ENCODE measurements around the gene CCNY.

CCNY gene

DNA sequence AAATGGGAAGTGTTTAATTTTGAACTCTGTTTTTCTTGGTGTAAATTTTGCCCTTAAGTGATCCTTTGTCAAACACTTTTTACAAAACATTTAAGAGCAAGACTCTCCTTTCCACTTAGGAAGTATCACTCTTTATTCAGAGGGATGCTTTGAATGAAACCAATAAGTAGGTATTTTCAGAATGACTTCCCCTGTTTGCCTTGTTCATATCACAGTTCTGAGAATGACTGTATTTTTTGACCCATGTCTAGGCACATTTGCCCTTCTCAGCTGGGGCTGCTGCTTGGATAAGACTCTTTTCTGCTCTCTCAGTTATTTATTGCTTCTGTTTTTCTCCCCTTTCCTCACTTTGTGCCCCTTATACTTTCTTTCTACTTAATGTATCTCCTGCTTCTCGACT, 98.2 kb downstream of the CCNY start:
- DNase-seq, result no peak

DNA sequence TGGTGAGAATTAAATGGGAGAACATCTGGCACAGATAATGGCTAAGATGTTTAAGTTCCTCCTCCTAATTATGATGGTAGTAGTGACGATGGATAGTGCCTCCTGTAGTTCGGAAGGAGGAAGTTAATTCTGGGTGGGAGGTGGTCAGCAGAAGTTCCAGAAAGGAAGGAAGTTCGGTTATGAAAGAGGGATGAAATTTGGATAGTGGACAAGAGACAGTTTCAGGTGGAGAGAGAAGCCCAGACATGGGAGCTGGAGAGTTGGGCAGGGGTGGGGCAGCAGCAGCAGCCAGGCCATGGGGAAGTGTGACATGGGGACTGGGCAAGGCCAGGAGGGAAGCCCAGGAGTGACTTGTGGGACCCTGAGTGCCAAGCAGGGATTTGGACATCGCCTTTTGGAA, 99.5 kb downstream of the CCNY start:
- DNase-seq, result no peak

DNA sequence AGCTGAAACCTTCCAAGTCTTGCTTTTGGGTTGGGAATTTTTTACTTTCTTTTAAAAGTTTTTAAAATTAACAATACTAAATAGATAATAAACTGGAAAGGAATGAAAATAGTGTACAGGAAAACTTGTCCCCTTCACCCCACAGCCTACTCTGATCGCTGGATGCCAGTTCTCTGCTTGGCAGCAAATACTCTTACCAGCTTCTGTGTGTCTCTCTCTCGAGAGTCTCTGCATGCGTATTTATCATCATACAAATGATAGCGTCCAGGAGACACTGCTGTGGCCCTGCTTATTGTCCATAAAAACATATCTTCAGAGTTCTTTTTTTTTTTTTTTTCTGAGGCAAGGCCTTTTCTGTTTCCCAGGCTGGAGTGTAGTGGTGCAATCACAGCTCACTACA, 101.5 kb downstream of the CCNY start:
- DNase-seq, result no peak

DNA sequence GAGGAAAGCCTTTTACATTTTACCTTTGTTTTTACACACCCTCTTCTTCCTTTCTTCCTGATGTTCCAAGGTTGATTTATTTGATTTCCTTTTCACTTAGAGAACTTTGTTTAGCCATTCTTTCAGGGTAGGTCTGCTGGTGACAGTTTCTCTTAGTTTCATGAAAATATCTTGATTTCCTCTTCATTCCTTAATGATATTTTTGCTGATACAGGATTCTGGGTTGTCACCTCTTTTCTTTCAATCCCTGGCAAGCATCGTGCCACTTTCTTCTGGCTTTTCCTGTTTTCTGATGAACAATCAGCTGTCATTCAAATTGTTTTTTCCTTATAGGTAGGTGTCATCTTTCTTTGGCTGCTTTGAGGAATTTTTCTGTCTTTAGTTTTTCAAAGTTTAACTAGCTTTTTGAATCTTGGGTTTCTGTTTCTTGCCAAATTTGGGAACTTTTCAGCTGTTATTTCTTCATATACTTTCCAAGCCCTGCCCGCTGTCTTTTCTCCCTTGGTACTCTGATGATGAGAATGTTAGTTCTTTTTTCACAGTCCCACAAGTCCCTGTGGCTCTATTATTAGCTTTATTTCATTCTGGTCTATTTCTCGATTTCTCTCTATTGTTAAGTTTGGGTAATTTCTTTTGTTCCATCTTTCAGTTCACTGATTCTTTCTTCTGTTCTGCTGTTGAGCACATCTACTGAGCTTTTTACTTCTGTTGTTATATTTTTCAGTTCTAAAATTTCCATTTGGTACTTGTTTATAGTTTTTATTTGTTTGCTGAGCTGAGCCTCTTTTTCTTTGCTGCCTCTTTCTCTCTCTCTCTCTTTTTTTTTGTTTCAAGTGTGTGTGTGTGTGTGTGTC, 102.6 kb downstream of the CCNY start:
- DNase-seq, result no peak

DNA sequence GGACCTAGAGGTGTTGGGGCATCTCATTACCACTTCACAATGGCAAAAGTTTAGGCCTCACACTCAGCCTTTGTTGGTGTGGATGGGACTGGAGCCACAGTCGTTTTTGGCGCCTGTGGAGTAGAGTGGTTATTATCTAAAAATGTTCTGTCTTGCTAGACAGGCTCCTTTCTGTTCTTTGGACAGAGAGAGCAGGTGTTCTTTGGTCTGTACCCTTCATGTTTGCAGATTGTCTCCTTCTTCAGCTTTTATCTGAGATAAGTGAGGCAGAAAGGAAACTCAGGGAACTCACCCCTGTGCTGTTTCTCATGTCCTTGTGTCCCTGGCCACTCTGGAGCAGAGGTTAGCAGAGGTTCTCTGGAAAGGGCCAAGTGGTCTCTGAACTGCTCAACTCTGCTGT, 103.7 kb downstream of the CCNY start:
- no peak for DNase-seq

DNA sequence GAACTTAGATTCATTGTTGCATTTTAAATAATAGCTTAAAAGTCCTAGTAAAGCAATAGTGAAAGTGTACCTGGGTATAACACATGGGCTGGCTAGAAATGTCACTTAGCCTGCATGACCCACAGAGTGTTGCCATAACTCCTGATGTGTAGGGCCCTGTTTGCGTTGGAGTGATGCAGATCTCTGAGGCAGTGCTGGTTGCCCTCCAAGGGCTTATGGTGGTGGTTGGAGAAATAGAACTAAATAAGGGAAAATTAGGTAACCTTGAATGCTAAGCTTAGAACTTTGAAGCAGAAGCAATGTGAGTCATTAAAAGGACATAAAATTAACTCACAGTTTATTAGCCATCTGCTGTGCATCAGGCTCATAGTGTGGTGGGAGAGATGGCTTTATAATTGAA, 105.7 kb downstream of the CCNY start:
- DNase-seq, result no peak

DNA sequence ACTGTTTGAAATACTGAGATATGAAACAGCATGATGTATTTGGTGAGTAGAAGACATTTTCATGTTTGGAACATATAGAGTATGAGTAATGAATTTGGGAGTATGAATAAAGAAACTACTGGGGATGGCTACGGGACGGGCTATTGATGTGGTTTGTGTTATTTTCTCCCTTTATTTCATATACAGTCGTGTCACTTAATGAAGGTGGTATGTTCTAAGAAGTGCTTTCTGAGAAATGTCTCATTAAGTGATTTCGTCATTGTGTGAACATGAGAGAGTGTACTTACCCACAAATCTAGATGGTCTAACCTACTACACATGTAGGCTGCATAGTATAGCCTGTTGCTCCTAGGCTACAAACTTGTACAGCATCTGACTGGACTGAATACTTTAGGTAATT, 106.3 kb downstream of the CCNY start:
- no peak for DNase-seq

DNA sequence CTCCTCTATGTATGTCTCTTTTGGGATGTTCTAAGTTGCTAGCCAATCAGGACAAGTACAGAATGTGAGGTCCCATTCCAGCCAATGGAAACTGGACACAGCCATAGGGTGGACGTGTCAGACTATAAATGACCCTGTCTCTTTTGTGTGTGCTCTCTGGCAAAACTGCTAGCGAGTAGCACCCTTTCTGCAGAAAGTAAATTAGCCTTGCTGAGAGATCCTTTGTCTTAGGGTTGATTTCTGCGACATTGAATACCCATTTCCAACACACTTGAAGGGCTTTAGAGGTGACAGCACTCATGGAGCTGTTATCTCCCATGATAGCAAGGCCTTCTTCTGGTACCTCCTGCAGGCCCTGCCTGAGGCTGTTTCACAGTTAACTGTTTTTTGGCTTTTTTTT, 107.5 kb downstream of the CCNY start:
- no peak for DNase-seq

DNA sequence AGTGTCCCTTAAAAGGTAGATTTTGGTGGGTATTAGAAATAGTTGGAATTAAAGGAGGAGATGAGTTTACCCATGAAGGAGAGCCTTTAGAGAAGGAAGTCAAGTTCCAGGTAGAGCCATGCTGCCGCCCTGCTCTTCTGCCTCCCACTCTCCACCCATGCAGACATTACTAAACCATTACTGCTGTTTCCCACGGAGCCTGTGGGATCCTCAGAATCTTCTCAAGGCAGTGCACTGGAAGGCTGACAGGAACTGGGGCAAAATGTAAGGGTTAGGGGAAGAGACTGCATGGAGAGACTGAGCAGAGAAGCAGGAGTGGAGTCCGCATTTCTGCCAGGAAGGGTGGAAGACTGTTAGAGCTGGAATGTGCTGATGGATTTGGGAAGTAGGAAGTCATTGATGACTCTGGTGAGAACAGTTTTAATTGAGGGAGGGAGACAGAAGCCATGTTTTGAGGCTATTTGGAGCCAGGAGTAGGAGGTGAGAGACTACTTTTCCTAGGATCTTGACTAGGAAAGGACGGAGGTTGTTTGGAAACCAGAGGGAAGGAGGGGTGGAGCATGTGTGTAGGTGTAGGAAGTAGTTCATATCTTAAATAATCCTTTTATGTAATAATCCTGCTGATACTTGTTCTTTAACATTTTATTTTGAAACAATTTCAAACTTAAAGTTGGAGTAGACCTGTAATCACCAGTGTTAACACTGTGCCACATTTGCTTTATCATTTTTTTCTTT, 109.0 kb downstream of the CCNY start:
- DNase-seq, result no peak

DNA sequence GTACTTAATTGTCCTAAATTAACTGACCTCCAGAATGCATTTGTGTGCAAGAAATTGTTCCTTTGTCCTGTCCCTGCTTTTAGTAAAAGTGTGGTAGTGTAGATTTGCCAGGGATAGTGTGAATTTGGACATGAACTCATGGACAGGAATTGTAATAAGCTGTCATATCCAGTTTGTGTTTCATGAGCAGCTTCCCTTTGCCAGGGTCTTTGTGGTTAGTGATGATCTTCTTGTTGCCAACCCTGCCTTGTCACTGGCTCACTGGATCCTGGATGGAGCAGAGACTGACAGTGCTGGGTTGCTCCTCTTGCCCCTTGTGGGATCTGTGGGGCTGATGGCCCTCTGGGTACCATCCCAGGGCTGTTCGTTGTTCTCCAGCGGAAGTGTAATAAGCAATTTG, 110.1 kb downstream of the CCNY start:
- DNase-seq, result no peak

DNA sequence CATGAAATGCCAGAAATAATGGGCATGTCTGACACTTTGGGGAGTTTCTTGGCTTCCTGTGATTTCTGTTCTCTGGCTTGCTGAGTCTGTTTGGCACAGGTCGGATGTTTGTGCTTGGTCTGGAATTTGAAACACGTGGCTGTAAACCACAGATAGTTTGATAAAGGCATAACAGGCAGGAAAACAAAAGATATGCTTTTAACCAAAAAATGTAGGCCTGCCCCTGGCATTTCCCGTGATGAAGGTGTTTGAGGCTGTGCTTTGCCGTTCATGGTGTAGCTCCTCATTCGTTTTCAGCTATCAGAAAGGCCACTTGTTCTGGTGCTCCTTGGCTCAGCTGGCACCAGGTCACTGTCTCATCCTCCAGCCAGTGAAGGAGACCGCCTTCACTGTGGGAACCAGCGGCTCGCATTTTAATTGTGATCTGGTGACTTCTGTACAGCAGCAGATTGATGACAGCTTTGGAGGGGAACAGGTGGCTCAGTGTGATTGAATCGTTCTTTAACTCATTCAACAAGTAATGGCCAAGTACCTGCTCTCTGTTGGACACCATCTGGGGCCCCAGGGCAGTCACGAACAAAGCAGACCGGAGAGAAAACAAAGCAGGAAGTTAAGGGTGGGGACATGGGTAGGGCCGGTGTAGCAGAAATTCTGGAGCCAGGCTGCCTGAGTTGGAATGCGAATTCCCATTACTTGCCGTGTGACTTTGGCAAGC, 111.5 kb downstream of the CCNY start:
- DNase-seq, result peak in 1 of 2 donors; percentile 17

DNA sequence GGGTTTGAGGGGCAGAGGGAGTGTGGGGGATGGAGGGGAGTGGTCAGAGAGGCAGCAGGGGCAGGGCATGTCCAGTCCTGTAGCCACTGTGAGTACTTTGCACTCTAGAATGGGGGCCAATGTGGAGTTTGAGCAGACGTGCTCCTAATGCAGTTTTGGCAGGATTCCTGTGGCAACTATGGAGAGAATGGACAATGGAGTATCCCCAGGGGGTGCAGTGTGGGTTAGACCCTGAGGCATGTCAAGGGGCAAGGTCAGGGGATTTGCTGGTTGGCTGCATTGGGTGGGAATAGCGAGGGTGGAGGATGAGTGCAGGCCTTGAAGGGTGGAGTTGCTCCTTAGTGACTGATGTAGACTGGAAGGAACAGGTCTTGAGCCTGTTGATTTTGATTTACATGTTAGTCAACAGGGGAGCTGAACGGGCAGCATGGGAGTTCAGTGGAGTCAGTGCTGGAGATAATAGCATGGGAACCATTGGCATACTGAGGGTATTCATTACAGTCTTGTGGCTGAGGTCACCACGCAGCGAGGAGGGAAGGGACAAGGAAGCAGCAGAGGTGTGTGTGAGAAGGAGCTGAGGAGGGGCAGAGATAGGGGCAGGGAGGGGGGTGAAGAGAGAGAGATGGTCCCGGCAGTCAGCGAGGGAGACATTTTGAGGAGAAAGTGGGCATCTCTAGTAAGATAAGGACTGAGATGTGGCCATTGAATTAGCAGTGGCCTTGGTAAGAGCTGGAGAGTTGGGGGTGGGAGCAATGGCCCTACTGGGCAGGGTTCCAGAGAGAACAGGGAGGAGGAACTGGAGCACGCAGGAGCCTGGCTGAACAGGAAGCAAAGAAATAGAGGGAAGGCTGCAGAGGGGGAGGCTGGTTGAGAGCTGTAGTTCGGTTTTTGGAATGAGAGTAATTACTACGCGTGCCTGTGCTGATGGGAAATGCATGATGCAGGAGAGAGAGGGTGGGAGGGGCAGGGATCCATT, 112.7 kb downstream of the CCNY start:
- DNase-seq, result peak; percentile 39 to 43

DNA sequence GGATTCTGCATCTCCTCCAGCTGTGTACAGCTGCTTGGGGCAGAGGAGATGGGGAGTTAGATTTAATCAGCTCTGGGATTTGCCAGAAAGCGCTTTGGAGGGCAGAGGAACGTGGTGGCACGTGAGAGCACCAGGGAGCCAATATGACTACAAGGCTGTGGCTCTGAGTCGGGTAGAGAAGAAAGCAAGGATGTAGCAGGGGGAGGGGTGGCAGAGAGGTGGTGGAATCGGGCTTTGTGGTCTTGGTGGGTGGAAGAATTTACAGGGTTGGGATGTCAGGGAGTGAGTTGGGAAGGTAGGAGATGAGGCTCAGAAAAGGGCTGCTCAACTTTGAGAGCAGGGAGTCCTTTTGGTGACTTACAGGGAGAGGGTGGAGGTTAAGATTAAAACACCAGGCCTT, 113.6 kb downstream of the CCNY start:
- no peak for DNase-seq

DNA sequence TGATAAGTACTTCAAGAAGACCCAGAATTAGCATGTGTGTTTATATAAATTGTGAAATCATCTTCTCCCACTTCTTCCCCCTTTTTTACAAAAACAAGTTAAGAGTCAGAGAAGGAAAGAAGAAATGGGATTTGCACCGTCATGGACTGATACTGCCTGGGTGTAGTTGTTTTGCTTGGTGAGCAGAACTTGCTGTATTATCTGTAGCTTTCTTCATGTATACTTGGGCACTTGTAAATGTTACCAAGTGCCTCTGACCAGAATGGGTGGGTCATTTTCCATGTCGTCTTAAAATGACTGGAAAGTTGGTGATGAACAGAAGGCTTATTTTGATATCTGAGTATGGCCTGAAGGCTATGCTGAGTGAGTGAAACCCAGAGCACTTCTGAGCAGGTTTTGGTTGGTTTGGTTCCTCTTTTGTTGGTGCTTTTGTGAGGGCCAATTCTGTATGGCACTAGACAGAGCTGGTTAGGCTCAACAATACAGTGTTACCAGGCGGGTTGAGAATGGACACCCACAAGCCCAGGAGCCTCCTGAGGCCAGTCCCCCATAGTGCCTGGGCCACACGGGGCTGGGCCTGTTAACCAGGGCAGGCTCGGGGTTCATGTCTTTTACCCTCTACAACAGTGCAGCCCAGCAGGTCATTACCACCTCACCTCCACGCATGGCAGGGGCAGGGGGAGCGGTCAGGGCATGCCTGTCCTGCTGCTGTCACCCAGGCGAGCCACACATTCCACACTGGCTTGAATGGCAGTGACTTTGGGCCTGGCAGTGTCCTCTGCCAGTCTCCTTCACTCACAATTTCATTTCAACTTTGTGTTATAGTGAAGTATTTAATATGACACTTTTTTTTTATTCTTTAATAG, 115.1 kb downstream of the CCNY start:
- DNase-seq, result peak in 1 of 2 donors; percentile 53

DNA sequence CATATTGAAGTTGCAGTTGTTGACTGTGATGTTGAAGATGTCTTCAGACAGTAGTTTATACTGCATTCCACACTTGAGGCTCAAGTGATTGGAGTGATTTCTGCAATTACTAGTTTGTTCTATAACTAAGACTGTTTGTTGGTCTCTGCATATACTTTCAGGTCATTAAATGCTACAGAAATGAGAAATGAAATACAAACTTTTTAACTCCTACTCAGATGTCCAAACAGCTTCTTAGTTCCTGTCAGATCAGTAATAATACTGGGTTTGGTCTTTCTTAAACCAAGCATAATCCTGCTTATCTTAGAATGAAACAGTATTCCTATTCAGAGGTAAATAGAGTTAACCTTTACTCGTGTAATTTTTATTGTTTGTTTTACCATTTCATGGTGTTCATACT, 115.9 kb downstream of the CCNY start:
- DNase-seq, result no peak

DNA sequence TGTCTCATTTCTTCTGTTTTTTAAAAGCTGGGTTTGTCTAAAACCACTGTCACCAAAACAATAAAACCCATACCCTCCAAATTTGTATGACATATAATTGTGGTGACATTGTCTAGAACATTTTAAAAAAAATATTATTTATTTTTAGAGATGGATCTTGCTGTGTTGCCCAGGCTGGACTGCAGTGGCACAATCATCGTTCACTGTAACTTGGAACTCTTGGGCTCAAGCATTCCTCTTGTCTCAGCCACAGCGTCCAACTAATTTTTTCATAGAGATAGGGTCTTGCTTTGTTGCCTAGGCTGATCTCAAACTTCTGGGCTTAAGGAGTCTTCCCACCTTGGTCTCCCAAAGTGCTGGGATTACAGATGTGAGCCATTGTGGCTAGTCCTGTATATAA, 116.5 kb downstream of the CCNY start:
- DNase-seq, result no peak

DNA sequence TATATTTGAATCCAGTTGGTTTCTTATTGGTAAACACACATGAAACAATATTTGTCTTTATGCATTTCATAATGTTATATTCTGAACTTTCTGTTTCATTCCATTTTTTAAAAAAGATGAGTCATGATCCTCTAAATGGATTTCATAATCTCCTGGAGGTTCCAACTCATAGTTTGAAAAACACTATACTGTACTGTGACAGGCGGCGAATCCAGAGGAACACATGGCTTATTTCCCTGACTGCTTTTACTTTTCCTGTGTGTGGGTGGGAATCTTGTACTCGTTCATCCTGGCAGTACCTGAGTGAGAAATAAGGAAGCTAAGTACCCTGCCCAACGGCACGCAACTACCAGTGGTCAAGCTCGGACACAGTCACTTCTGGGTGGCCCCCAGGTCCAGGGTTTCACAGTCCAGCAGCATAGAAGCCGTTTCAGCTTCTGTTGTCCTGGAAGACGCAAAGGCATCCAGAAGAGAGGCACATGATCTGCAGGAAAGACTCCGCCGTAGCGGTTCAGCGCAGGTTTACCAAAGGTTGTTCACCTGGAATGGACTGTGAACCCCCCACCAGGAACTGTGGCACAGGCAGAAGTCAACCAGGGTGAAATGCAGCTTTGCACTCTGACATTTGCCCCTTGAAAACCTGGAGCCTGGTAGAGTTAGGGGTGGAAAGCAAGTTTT, 117.7 kb downstream of the CCNY start:
- DNase-seq, result peak in 1 of 2 donors; percentile 48

DNA sequence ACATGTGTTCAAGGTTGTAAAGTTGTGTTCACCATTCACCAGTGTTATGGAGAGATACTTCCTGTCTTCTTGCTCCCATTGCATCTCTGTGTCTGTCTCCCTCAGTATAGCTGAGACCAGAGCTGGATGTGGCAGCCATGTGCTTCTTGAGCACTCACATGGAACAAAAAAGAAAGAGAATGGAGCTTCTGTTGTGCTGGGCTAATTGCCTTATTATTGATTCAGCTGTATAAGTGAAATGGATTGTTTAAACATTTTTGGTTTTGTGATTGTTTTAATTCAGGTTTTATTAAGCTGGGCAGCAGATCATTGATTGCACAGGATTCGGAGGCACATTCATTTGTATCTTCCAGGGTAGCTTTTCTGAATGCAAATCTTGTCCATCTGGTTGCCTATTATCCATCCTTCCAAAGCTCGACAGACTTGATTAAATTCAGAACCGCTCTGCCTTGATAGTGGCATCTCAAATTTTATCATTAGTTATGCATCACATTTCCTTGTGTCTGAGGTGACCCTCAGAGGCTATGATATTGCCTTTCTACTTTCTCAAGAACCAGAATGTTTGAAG, 119.9 kb downstream of the CCNY start:
- DNase-seq, result peak; percentile 34 to 41

DNA sequence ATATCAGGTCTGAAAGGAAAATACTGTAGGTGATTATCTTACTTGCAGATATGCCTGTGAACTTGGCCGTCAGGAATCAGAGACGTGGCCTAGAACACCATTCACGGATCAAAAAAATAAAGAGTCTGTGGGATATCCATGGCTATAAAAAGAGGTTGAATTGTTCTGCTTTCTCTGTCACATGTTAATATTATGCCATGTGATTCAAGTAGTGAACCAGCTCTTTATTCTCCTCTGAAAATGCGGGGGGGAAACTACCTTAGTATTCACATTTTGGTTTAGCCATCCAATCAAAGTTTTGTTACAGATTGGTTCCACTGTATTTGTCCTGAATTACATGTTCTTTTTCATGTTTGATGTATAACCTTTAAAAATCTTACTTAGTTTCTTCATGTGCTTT, 120.5 kb downstream of the CCNY start:
- DNase-seq, result peak in 1 of 2 donors; percentile 77
